NT2/D1 (cell line): ENCODE measurements around the gene MTMR11.

ENCODE experiments used
- SUZ12 ChIP-seq: IDR thresholded peaks from 2 replicates; pipeline ENCODE4 v1.6.1; 2011; ENCODE audit not compliant: insufficient read length, insufficient read depth; ENCODE audit errors: extremely low read depth
- YY1 ChIP-seq: IDR thresholded peaks from 2 replicates; pipeline ENCODE4 v1.6.1; 2011; ENCODE audit not compliant: insufficient read length, insufficient read depth
- ZNF274 ChIP-seq: IDR thresholded peaks from 2 replicates; pipeline ENCODE4 v1.6.1; 2011; ENCODE audit warnings: mild to moderate bottlenecking, low read depth, low read length

GRCh38 chr1:149962736-149963135 is 26.1 kb upstream of the MTMR11 start:
- TF ChIP-seq YY1 (no peak), SUZ12 (no peak), ZNF274 (no peak)
